B cell (primary cell): ENCODE measurements around the gene L3MBTL4.

Experiments
- EZH2 ChIP-seq: IDR thresholded peaks from 2 replicates; pipeline ENCODE4 v1.6.1; 2012; ENCODE audit warnings: borderline replicate concordance, low read depth, mild to moderate bottlenecking, moderate library complexity, low read length; ENCODE audit not compliant: insufficient read depth, poor library complexity, severe bottlenecking
- TF ChIP-seq, protein P1 (sequence below): fragments of 200-600 bp; IDR thresholded peaks from one replicate; pipeline ENCODE4 v1.8.0; 2022; ENCODE audit warnings: antibody characterized with exemption, mild to moderate bottlenecking

DNA sequence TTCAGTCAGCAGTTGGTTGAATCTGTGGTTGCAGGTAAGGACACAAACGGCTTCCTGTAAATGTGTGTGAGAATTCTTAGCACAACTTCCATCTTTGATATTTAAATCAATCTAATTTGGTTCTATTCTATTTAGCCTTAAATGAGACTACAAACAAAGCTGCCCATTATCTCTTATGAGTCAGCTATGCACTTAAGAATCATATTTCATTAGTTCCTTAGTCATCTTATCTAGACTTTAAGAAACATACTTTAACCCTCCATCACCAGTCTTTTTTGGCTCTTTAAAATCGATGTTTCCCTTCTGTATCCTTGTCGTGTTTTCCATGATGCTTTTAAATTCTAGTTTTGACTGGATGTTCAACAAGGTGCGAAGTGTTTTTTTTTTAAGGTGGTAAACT, 405.0 kb downstream of the L3MBTL4 start:
- TF ChIP-seq, protein P1, sequence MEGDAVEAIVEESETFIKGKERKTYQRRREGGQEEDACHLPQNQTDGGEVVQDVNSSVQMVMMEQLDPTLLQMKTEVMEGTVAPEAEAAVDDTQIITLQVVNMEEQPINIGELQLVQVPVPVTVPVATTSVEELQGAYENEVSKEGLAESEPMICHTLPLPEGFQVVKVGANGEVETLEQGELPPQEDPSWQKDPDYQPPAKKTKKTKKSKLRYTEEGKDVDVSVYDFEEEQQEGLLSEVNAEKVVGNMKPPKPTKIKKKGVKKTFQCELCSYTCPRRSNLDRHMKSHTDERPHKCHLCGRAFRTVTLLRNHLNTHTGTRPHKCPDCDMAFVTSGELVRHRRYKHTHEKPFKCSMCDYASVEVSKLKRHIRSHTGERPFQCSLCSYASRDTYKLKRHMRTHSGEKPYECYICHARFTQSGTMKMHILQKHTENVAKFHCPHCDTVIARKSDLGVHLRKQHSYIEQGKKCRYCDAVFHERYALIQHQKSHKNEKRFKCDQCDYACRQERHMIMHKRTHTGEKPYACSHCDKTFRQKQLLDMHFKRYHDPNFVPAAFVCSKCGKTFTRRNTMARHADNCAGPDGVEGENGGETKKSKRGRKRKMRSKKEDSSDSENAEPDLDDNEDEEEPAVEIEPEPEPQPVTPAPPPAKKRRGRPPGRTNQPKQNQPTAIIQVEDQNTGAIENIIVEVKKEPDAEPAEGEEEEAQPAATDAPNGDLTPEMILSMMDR, result no peak
- no peak for TF ChIP-seq EZH2
